Measurements from ENCODE around the gene CALHM3.

DNA sequence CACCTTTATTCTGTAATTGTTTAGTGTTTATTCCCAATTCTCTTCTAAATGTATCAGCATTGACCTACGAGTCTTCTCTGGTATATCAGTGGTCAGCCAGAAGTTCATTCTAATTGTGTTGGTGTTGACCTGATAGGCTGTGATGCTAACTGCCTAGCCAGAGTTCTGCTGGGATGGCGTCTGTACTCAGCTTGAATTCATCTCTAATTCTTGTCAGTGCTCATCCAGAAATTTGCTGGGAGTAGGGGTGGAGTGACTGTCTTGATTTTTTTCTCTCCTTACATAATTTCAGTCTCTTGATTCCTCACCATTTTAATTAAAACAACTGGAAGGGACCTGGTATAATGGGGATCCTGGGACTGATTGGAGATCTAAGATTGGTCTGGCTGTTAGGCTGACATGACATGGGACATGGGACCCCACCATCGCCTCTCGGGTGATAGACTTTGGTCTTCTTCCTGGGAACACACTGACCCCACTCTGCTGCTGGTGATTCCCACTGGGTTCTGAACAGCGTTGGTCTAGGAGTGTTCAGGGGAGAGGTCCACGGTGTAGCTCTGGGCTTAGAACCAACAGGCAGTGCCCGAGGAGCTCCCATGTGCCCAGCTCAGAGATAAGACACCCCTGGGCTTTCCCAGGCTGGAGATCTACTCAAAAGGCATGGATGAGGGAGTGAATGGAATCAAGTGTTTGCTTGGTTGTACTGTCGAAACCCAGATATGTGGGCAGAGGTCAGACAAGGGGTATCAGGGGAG lies 18.3 kb upstream of the CALHM3 start:
- TF ChIP-seq, protein P1, sequence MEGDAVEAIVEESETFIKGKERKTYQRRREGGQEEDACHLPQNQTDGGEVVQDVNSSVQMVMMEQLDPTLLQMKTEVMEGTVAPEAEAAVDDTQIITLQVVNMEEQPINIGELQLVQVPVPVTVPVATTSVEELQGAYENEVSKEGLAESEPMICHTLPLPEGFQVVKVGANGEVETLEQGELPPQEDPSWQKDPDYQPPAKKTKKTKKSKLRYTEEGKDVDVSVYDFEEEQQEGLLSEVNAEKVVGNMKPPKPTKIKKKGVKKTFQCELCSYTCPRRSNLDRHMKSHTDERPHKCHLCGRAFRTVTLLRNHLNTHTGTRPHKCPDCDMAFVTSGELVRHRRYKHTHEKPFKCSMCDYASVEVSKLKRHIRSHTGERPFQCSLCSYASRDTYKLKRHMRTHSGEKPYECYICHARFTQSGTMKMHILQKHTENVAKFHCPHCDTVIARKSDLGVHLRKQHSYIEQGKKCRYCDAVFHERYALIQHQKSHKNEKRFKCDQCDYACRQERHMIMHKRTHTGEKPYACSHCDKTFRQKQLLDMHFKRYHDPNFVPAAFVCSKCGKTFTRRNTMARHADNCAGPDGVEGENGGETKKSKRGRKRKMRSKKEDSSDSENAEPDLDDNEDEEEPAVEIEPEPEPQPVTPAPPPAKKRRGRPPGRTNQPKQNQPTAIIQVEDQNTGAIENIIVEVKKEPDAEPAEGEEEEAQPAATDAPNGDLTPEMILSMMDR (IDR thresholded peaks at IDR 0.05): no peak
- TF ChIP-seq POLR2AphosphoS5 (IDR thresholded peaks at IDR 0.05) (no peak), POLR2A (IDR thresholded peaks at IDR 0.05) (no peak)
